GM12878 (cell line): ENCODE measurements around the gene LCN9. TPM values are rescaled to one million over a fixed set of nuclear protein-coding genes. Genes with fewer than 3 reads are reported as not detected.

Source experiments
- ATAC-seq: fragments of 200-7000 bp; cut with Tn5 transposase; 3 replicates; pipeline ENCODE4 v1.9.1; 2020; ENCODE audit warnings: mild to moderate bottlenecking, moderate library complexity
- BruUV-seq: library from RNA; stranded (reverse); fragments of 400-500 nt; replicated peaks from 2 replicates; lab custom pipeline; 2021; lab: Mats Ljungman, UMichigan
- CTCF ChIA-PET: fragments of 300-600 bp; sonication (Branson Sonifier 250); formaldehyde crosslinking; extraction: SDS; loops from one replicate; lab custom pipeline; 2021; ENCODE audit warnings: inconsistent platforms; lab: Yijun Ruan, JAX
- POLR2A ChIA-PET: fragments of 350-600 bp; formaldehyde crosslinking; extraction: SDS; loops from one replicate; lab custom pipeline; 2021; ENCODE audit warnings: inconsistent platforms; lab: Charles Lee
- RAD21 ChIA-PET: fragments of 300-600 bp; sonication (Branson Sonifier 250); formaldehyde crosslinking; loops from one replicate; lab custom pipeline; 2023; ENCODE audit warnings: antibody characterized with exemption; ENCODE audit not compliant: unreplicated experiment; lab: Charles Lee
- SMC1A ChIA-PET: fragments of 300-600 bp; sonication (Branson Sonifier 250); formaldehyde crosslinking; loops from one replicate; lab custom pipeline; 2023; ENCODE audit not compliant: unreplicated experiment, uncharacterized antibody; lab: Charles Lee
- DNase-seq: peaks from one replicate; pipeline ENCODE4 v3.0.0-alpha.2; 2011; ENCODE audit warnings: low read depth, low spot score
- FAIRE-seq: peaks from 3 replicates; lab custom pipeline; 2011; peaks lifted over from hg19 to GRCh38; lab: Jason Lieb, UNC
- H2AFZ ChIP-seq: 2 replicates; pipeline ENCODE4 v1.6.0; 2011; ENCODE audit warnings: low read depth, low read length, control low read depth; ENCODE audit not compliant: control insufficient read depth
- H3K27ac ChIP-seq: 2 replicates; pipeline ENCODE4 v1.5.1; 2011; ENCODE audit warnings: control low read depth; ENCODE audit not compliant: control insufficient read depth, insufficient read depth
- H3K27me3 ChIP-seq, 2 experiments: replicated peaks in 1 of 2; 2 replicates each; pipeline versions ENCODE4 v1.6.0 to v1.6.1; 2011; ENCODE audit warnings: low read length in 1 of 2; ENCODE audit not compliant: control insufficient read depth in 2 of 2, insufficient read depth in 2 of 2
- H3K36me3 ChIP-seq, 2 experiments: 2 replicates each; pipeline ENCODE4 v1.5.1; 2011; ENCODE audit warnings: low read length in 1 of 2; ENCODE audit not compliant: control insufficient read depth in 2 of 2, insufficient read depth in 2 of 2
- H3K4me1 ChIP-seq: 2 replicates; pipeline ENCODE4 v1.6.1; 2011; ENCODE audit warnings: mild to moderate bottlenecking, low read length, moderate library complexity, mixed read lengths; ENCODE audit not compliant: control insufficient read depth, insufficient read depth
- H3K4me2 ChIP-seq: 2 replicates; pipeline ENCODE4 v1.6.0; 2011; ENCODE audit warnings: control low read depth; ENCODE audit not compliant: control insufficient read depth, insufficient read depth
- H3K4me3 ChIP-seq: fragments of 200-600 bp; sonication (generic); 2 replicates; pipeline ENCODE4 v1.5.1; 2016
- H3K79me2 ChIP-seq: 2 replicates; pipeline ENCODE4 v1.6.0; 2011; ENCODE audit warnings: low read length; ENCODE audit not compliant: control insufficient read depth, insufficient read depth
- H3K9ac ChIP-seq: 2 replicates; pipeline ENCODE4 v1.8.0; 2011; ENCODE audit warnings: low read length, control low read depth, mixed read lengths; ENCODE audit not compliant: control insufficient read depth, insufficient read depth
- H3K9me3 ChIP-seq: replicated peaks from 3 replicates; pipeline ENCODE4 v1.5.1; 2011; ENCODE audit warnings: mild to moderate bottlenecking, low read length; ENCODE audit not compliant: control insufficient read depth, insufficient read depth
- H4K20me1 ChIP-seq: 2 replicates; pipeline ENCODE4 v1.6.0; 2011; ENCODE audit not compliant: control insufficient read depth, insufficient read depth
- CHD4 ChIP-seq: fragments of 200-600 bp; sonication (generic); IDR thresholded peaks from 2 replicates; pipeline ENCODE4 v1.6.1; 2016; ENCODE audit warnings: mild to moderate bottlenecking
- RAD21 ChIP-seq: IDR thresholded peaks from 2 replicates; pipeline ENCODE4 v1.6.1; 2011; ENCODE audit warnings: mild to moderate bottlenecking, low read depth, low read length, moderate library complexity; ENCODE audit not compliant: insufficient read depth
- SMC3 ChIP-seq: IDR thresholded peaks from 2 replicates; pipeline ENCODE4 v1.6.1; 2011; ENCODE audit warnings: low read length, improper control_type of control experiment, borderline replicate concordance
- TCF12 ChIP-seq: IDR thresholded peaks from 2 replicates; pipeline ENCODE4 v1.6.1; 2011; ENCODE audit warnings: low read depth, mild to moderate bottlenecking, low read length
- YY1 ChIP-seq: IDR thresholded peaks from 2 replicates; pipeline ENCODE4 v1.6.1; 2011; ENCODE audit warnings: low read depth, mild to moderate bottlenecking, low read length
- WGBS: methylation state at CpG from one replicate; pipeline ENCODE4 v1.1.6; 2016; ENCODE audit warnings: low lambda C conversion rate; ENCODE audit not compliant: insufficient replicate concordance, insufficient coverage; ENCODE audit errors: missing lambda C conversion rate; 5-methylcytosine and 5-hydroxymethylcytosine counted together
- in situ Hi-C: fragments of 300-500 bp; cut with MboI; formaldehyde crosslinking; loops from 9 replicates; pipeline ENCODE4 v1.14.3; 2018; ENCODE audit warnings: mixed read lengths
- intact Hi-C: fragments of 100-400 bp; cut with micrococcal nuclease; formaldehyde crosslinking; loops from one replicate; pipeline ENCODE4 v1.14.2; 2022; ENCODE audit not compliant: unreplicated experiment
- polyA plus RNA-seq, 11 experiments: library from polyadenylated mRNA; depleted of rRNA in 4 of 11; unstranded in 6 of 11; stranded (reverse) in 5 of 11; fragments of >200 nt; fragmentation: Nextera tagmentation in 4 of 11; fragmentation: Illumina TruSeq in 1 of 11; extraction: Ambion mirVana in 4 of 11; extraction: Trizol in 1 of 11; gene quantifications; 1 replicate in 1 of 11; 2 replicates in 10 of 11; pipeline versions ENCODE4 v1.2.1 to v1.2.3, GENCODE V29; 2011 to 2016; ENCODE audit warnings: inconsistent platforms in 2 of 11, missing spikeins in 2 of 11, low read depth in 1 of 11
- total RNA-seq, 4 experiments: library from RNA; depleted of rRNA in 3 of 4; stranded (reverse); fragments of >200 nt in 3 of 4; fragmentation: Illumina TruSeq in 1 of 4; extraction: Trizol in 1 of 4; gene quantifications; 2 replicates each; pipeline versions ENCODE4 v1.2.1 to v1.2.3, GENCODE V29; 2013 to 2021
- TF ChIP-seq, protein P1 (sequence below), 3 experiments: IDR thresholded peaks in 2 of 3; conservative IDR thresholded peaks in 1 of 3; 2 replicates each; pipeline ENCODE4 v1.5.1; 2011; ENCODE audit warnings: low read depth in 3 of 3, low read length in 3 of 3, mild to moderate bottlenecking in 3 of 3, control low read depth in 2 of 3, moderate library complexity in 2 of 3, inconsistent platforms in 1 of 3, mixed read lengths in 1 of 3; ENCODE audit not compliant: control insufficient read depth in 2 of 3, insufficient read depth in 1 of 3; ENCODE audit errors: extremely low read depth in 1 of 3

LCN9 gene
- total and polyA plus RNA-seq, 10 of the 15 experiments (the other 5 are each of a cell fraction or from before 2014, with no cell fraction given): not detected

GRCh38 chr9:135701959-135702721 lies 39.0 kb downstream of the LCN9 start, which contains the start of gene KCNT1:
TSS of gene KCNT1 (plus strand) at chr9:135702185. CDS start at chr9:135702259, 74 bp downstream.
- intact Hi-C loops (no loop called here), in situ Hi-C loops (no loop called here)
- TF ChIP-seq TCF12: no peak
- TF ChIP-seq SMC3: peak; percentile 36
- no peak for TF ChIP-seq CHD4
- TF ChIP-seq, protein P1, sequence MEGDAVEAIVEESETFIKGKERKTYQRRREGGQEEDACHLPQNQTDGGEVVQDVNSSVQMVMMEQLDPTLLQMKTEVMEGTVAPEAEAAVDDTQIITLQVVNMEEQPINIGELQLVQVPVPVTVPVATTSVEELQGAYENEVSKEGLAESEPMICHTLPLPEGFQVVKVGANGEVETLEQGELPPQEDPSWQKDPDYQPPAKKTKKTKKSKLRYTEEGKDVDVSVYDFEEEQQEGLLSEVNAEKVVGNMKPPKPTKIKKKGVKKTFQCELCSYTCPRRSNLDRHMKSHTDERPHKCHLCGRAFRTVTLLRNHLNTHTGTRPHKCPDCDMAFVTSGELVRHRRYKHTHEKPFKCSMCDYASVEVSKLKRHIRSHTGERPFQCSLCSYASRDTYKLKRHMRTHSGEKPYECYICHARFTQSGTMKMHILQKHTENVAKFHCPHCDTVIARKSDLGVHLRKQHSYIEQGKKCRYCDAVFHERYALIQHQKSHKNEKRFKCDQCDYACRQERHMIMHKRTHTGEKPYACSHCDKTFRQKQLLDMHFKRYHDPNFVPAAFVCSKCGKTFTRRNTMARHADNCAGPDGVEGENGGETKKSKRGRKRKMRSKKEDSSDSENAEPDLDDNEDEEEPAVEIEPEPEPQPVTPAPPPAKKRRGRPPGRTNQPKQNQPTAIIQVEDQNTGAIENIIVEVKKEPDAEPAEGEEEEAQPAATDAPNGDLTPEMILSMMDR (IDR thresholded peaks at IDR 0.05 in 2 of 3, conservative IDR thresholded peaks at IDR 0.05 in 1 of 3; ENCODE audit: control insufficient read depth in 2 of 3, extremely low read depth in 1 of 3, insufficient read depth in 1 of 3, low read depth in 3 of 3, low read length in 3 of 3): peak; percentile 68 to 79 (median 70); a peak in 5 of 6 replicates
- TF ChIP-seq YY1: 0 out of 2 replicates have a peak, but pooled peaks have one; percentile 17
- peak; percentile 51 for TF ChIP-seq RAD21
- Histone ChIP-seq H3K9ac (no peak within 1 kb of the TSS), H3K4me2 (no peak within 1 kb of the TSS), H4K20me1 (no peaks in the 10 kb centered on the region), H2AFZ (no peak within 1 kb of the TSS), H3K27ac (no peak within 1 kb of the TSS), H3K9me3 (no peaks in the 10 kb centered on the region), H3K79me2 (no peaks in the 10 kb centered on the region), H3K36me3 (no peaks in the 10 kb centered on the region), H3K4me3 (no peak within 1 kb of the TSS), H3K27me3 (no peaks in the 10 kb centered on the region), H3K4me1 (no peaks in the 10 kb centered on the region)
- DNase-seq (no peak), FAIRE-seq (no peak), ATAC-seq (peak; percentile 91)
- ChIA-PET POLR2A (no interaction called here), CTCF (no interaction called here), RAD21 (no interaction called here), SMC1A (no interaction called here)
- 20% methylated on average over 56 of the region's 66 CpGs for WGBS
- no TSS peak for BruUV-seq
